Keratinocyte (primary cell): ENCODE results near the gene HIP1R. TPM values are rescaled to one million over a fixed set of nuclear protein-coding genes. Genes with fewer than 3 reads are reported as not detected.

Experiments
- DNase-seq: peaks from one replicate; pipeline ENCODE4 v3.0.0-alpha.2; 2011; ENCODE audit warnings: low read depth, missing footprints, low spot score
- FAIRE-seq: peaks from 2 replicates; lab custom pipeline; 2011; peaks lifted over from hg19 to GRCh38; lab: Jason Lieb, UNC
- H2AFZ ChIP-seq: 2 replicates; pipeline ENCODE4 v1.6.0; 2012; ENCODE audit warnings: low read length, control low read depth, inconsistent platforms; ENCODE audit not compliant: control insufficient read depth
- H3K27ac ChIP-seq: 2 replicates; pipeline ENCODE4 v1.5.1; 2011; ENCODE audit warnings: low read length; ENCODE audit not compliant: control insufficient read depth, insufficient read depth
- H3K27me3 ChIP-seq: 3 replicates; pipeline ENCODE4 v1.6.0; 2011; ENCODE audit warnings: low read length; ENCODE audit not compliant: control insufficient read depth, insufficient read depth; ENCODE audit errors: extremely low read depth
- H3K36me3 ChIP-seq, 2 experiments: 2 replicates in 1 of 2; 3 replicates in 1 of 2; pipeline ENCODE4 v1.5.1; 2011; ENCODE audit warnings: low read length in 2 of 2, mild to moderate bottlenecking in 1 of 2; ENCODE audit not compliant: control insufficient read depth in 2 of 2, insufficient read depth in 2 of 2; ENCODE audit errors: extremely low read depth in 1 of 2
- H3K4me1 ChIP-seq: 3 replicates; pipeline ENCODE4 v1.5.1; 2011; ENCODE audit warnings: low read length; ENCODE audit not compliant: control insufficient read depth, insufficient read depth; ENCODE audit errors: extremely low read depth
- H3K4me2 ChIP-seq: 3 replicates; pipeline ENCODE4 v1.6.0; 2011; ENCODE audit warnings: low read depth, low read length; ENCODE audit not compliant: control insufficient read depth, insufficient read depth; ENCODE audit errors: extremely low read depth
- H3K4me3 ChIP-seq, 3 experiments: fragments of 200-600 bp in 1 of 3; sonication (generic) in 1 of 3; 2 replicates in 2 of 3; 3 replicates in 1 of 3; pipeline ENCODE4 v1.5.1; 2011 to 2016; ENCODE audit warnings: low read length in 3 of 3, mild to moderate bottlenecking in 3 of 3, control low read depth in 2 of 3, inconsistent platforms in 1 of 3, low read depth in 1 of 3, mixed read lengths in 1 of 3, mixed run types in 1 of 3, moderate library complexity in 1 of 3; ENCODE audit not compliant: control insufficient read depth in 2 of 3, insufficient read depth in 2 of 3; ENCODE audit errors: extremely low read depth in 1 of 3
- H3K79me2 ChIP-seq: 2 replicates; pipeline ENCODE4 v1.6.0; 2012; ENCODE audit warnings: low read length; ENCODE audit not compliant: control insufficient read depth, insufficient read depth
- H3K9ac ChIP-seq: 3 replicates; pipeline ENCODE4 v1.6.0; 2011; ENCODE audit warnings: low read length; ENCODE audit not compliant: control insufficient read depth, insufficient read depth; ENCODE audit errors: extremely low read depth
- H3K9me1 ChIP-seq: 3 replicates; pipeline ENCODE4 v1.6.0; 2011; ENCODE audit warnings: low read length; ENCODE audit not compliant: control insufficient read depth, insufficient read depth; ENCODE audit errors: extremely low read depth
- H3K9me3 ChIP-seq: 2 replicates; pipeline ENCODE4 v1.5.1; 2012; ENCODE audit warnings: low read depth, low read length; ENCODE audit not compliant: control insufficient read depth
- H4K20me1 ChIP-seq: 3 replicates; pipeline ENCODE4 v1.6.0; 2011; ENCODE audit warnings: low read length; ENCODE audit not compliant: control insufficient read depth, insufficient read depth; ENCODE audit errors: extremely low read depth
- CTCF ChIP-seq, 3 experiments: IDR thresholded peaks in 1 of 3; conservative IDR thresholded peaks in 1 of 3; optimal IDR thresholded peaks in 1 of 3; 2 replicates in 2 of 3; 3 replicates in 1 of 3; pipeline versions ENCODE3 to v1.5.1; 2011; ENCODE audit warnings: low read length in 3 of 3, mild to moderate bottlenecking in 3 of 3, moderate library complexity in 2 of 3, control low read depth in 1 of 3, inconsistent platforms in 1 of 3; ENCODE audit not compliant: insufficient read depth in 2 of 3; ENCODE audit errors: extremely low read depth in 1 of 3
- EZH2 ChIP-seq: IDR thresholded peaks from one replicate; pipeline ENCODE4 v1.6.1; 2012; ENCODE audit warnings: inconsistent platforms, mild to moderate bottlenecking, low read length, moderate library complexity
- dilution Hi-C: fragments of 300-500 bp; cut with MboI; formaldehyde crosslinking; loops from one replicate; pipeline ENCODE4 v1.7.0; 2020; ENCODE audit warnings: low sequenced_read_pairs; ENCODE audit not compliant: extremely low pct_ligation_motif_present
- polyA plus RNA-seq, 5 experiments: library from polyadenylated mRNA; depleted of rRNA in 3 of 5; stranded (reverse) in 3 of 5; stranded (forward) in 1 of 5; unstranded in 1 of 5; fragments of >200 nt; gene quantifications; 1 replicate in 1 of 5; 2 replicates in 3 of 5; 3 replicates in 1 of 5; pipeline versions ENCODE4 v1.2.1 to v1.2.3, GENCODE V29; 2011 to 2012; ENCODE audit warnings: missing spikeins in 2 of 5, low read depth in 1 of 5, low replicate concordance in 1 of 5

The HIP1R gene
- polyA plus RNA-seq, 1 donor (not counting 4 experiments of a cell fraction or from before 2014, with no cell fraction given): 23.0 TPM

GRCh38 chr12:122835750-122836026, 431 bp downstream of the HIP1R start:
- dilution Hi-C loops: no loop called here
- Histone ChIP-seq H3K4me2 (peak overlapping the region; percentile 81), H3K27ac (peak overlapping the region; percentile 68), H3K9ac (peak overlapping the region; percentile 83), H3K9me3 (no peaks in the 10 kb centered on the region), H3K79me2 (peaks cover 48% of the 10 kb centered on the region), H3K4me3 (peak overlapping the region; percentile 69 to 83 (median 76)), H3K4me1 (peaks cover 43% of the 10 kb centered on the region), H3K36me3 (peaks cover 4 to 10% of the 10 kb centered on the region in 2 experiments), H4K20me1 (no peaks in the 10 kb centered on the region), H3K9me1 (no peaks in the 10 kb centered on the region), H2AFZ (no peak overlapping the region), H3K27me3 (no peaks in the 10 kb centered on the region)
- FAIRE-seq (no peak), DNase-seq (no peak)
- TF ChIP-seq EZH2 (no peak), CTCF (optimal IDR thresholded peaks at IDR 0.05 in 1 of 3, IDR thresholded peaks at IDR 0.05 in 1 of 3, conservative IDR thresholded peaks at IDR 0.05 in 1 of 3; ENCODE audit: extremely low read depth in 1 of 3, insufficient read depth in 2 of 3, low read length in 3 of 3) (no peak)

GRCh38 chr12:122836027-122836921, 1.0 kb downstream of the HIP1R start:
- no peak for TF ChIP-seq EZH2
- TF ChIP-seq CTCF (optimal IDR thresholded peaks at IDR 0.05 in 1 of 3, IDR thresholded peaks at IDR 0.05 in 1 of 3, conservative IDR thresholded peaks at IDR 0.05 in 1 of 3; ENCODE audit: extremely low read depth in 1 of 3, insufficient read depth in 2 of 3, low read length in 3 of 3): no peak
- H3K27ac ChIP-seq: peak overlapping the region; percentile 68
- peak overlapping the region; percentile 69 to 83 (median 76) for H3K4me3 ChIP-seq
- H3K79me2 ChIP-seq: peaks cover 51% of the 10 kb centered on the region
- dilution Hi-C loops: no loop called here
- H2AFZ ChIP-seq: no peak overlapping the region
- peak overlapping the region; percentile 81 for H3K4me2 ChIP-seq
- no peaks in the 10 kb centered on the region for H3K27me3 ChIP-seq
- H4K20me1 ChIP-seq: no peaks in the 10 kb centered on the region
- H3K4me1 ChIP-seq: peaks cover 45% of the 10 kb centered on the region
- DNase-seq: no peak
- no peaks in the 10 kb centered on the region for H3K9me1 ChIP-seq
- H3K9me3 ChIP-seq: no peaks in the 10 kb centered on the region
- no peak for FAIRE-seq
- peaks cover 4 to 10% of the 10 kb centered on the region in 2 experiments for H3K36me3 ChIP-seq
- peak overlapping the region; percentile 83 for H3K9ac ChIP-seq
